MM.1S (cell line): ENCODE results near the gene OVCH1.

Experiments
- DNase-seq: peaks from one replicate; pipeline ENCODE4 v3.0.0-alpha.2; 2015
- H2AFZ ChIP-seq: fragments of 300-600 bp; sonication (generic); 2 replicates; pipeline ENCODE4 v1.6.0; 2016; ENCODE audit warnings: antibody characterized with exemption, low read length
- H3F3A ChIP-seq: fragments of 300-600 bp; sonication (generic); 2 replicates; pipeline ENCODE4 v1.6.1; 2016; ENCODE audit warnings: mild to moderate bottlenecking, antibody characterized with exemption, low read length, moderate library complexity, mixed read lengths; ENCODE audit not compliant: insufficient read depth
- H3K27ac ChIP-seq: fragments of 300-600 bp; sonication (generic); 2 replicates; pipeline ENCODE4 v1.5.1; 2016; ENCODE audit warnings: mild to moderate bottlenecking, low read length
- H3K27me3 ChIP-seq: fragments of 300-600 bp; sonication (generic); replicated peaks from 2 replicates; pipeline ENCODE4 v1.6.0; 2016; ENCODE audit warnings: low read length; ENCODE audit not compliant: insufficient read depth
- H3K36me3 ChIP-seq: fragments of 300-600 bp; sonication (generic); replicated peaks from 2 replicates; pipeline ENCODE4 v1.6.1; 2016; ENCODE audit warnings: mild to moderate bottlenecking, low read length, mixed read lengths; ENCODE audit not compliant: insufficient read depth
- H3K4me1 ChIP-seq: fragments of 300-600 bp; sonication (generic); 2 replicates; pipeline ENCODE4 v1.6.1; 2016; ENCODE audit warnings: low read length, mixed read lengths
- H3K4me2 ChIP-seq: fragments of 300-600 bp; sonication (generic); 2 replicates; pipeline ENCODE4 v1.6.0; 2016; ENCODE audit warnings: low read depth, low read length
- H3K4me3 ChIP-seq: fragments of 300-600 bp; sonication (generic); 2 replicates; pipeline ENCODE4 v1.5.1; 2016; ENCODE audit warnings: low read length, mixed read lengths
- H3K79me2 ChIP-seq: fragments of 300-600 bp; sonication (generic); 2 replicates; pipeline ENCODE4 v1.6.1; 2016; ENCODE audit warnings: mixed run types, low read length, mixed read lengths
- H3K9ac ChIP-seq: fragments of 300-600 bp; sonication (generic); 2 replicates; pipeline ENCODE4 v1.6.1; 2016; ENCODE audit warnings: low read length, mixed read lengths
- H3K9me2 ChIP-seq: fragments of 300-600 bp; sonication (generic); replicated peaks from 2 replicates; pipeline ENCODE4 v1.6.1; 2016; ENCODE audit warnings: mild to moderate bottlenecking, low read length, mixed read lengths; ENCODE audit not compliant: insufficient read depth
- H3K9me3 ChIP-seq: fragments of 300-600 bp; sonication (generic); replicated peaks from 2 replicates; pipeline ENCODE4 v1.6.1; 2016; ENCODE audit warnings: mild to moderate bottlenecking, low read length, mixed read lengths; ENCODE audit not compliant: insufficient read depth
- H4K20me1 ChIP-seq: fragments of 300-600 bp; sonication (generic); 2 replicates; pipeline ENCODE4 v1.6.1; 2016; ENCODE audit warnings: mild to moderate bottlenecking, low read length, moderate library complexity, mixed read lengths; ENCODE audit not compliant: insufficient read depth
- EZH2 ChIP-seq: fragments of 300-600 bp; sonication (generic); optimal IDR thresholded peaks from 2 replicates; pipeline ENCODE3; 2017; ENCODE audit warnings: low read depth, mild to moderate bottlenecking, antibody characterized with exemption, low read length, mixed read lengths
- EZH2phosphoT487 ChIP-seq: fragments of 300-600 bp; sonication (generic); IDR thresholded peaks from 2 replicates; pipeline ENCODE4 v1.6.1; 2018; ENCODE audit warnings: antibody characterized with exemption, low read length
- TF ChIP-seq, protein P1 (sequence below): fragments of 300-600 bp; sonication (generic); IDR thresholded peaks from 2 replicates; pipeline ENCODE4 v1.5.1; 2016; ENCODE audit warnings: antibody characterized with exemption, low read length, mixed read lengths

The OVCH1 gene

DNA sequence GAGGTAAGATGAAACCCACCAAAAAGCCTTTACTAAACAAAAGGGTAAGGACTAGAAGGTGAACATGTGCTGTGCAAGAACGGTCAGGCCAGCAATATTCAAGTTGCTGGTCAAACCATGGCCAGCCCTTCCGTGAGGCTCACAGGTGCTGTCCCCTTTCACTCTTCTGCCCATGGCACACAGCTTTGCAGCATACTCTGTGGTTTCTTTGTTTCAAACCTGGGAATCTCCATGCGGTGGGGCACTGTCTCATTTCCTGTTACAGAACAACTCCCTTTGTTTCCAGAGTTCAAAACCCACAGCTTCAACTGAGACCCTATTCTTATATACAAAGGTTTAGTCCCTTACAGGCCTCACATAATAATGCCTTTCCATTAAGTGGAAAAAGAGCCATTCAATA lies 1.7 kb upstream of the OVCH1 start:
- H3K9me3 ChIP-seq = no peaks in the 10 kb centered on the region
- H3K4me2 ChIP-seq = no peak overlapping the region
- no peaks in the 10 kb centered on the region for H3K27me3 ChIP-seq
- H3K27ac ChIP-seq = no peak overlapping the region
- no peak overlapping the region for H3K4me3 ChIP-seq
- H3K4me1 ChIP-seq = peaks cover 8% of the 10 kb centered on the region; the same call in 1 of the 2 replicates
- no peaks in the 10 kb centered on the region for H4K20me1 ChIP-seq
- TF ChIP-seq EZH2 = no peak
- no peak for TF ChIP-seq EZH2phosphoT487
- TF ChIP-seq, protein P1, sequence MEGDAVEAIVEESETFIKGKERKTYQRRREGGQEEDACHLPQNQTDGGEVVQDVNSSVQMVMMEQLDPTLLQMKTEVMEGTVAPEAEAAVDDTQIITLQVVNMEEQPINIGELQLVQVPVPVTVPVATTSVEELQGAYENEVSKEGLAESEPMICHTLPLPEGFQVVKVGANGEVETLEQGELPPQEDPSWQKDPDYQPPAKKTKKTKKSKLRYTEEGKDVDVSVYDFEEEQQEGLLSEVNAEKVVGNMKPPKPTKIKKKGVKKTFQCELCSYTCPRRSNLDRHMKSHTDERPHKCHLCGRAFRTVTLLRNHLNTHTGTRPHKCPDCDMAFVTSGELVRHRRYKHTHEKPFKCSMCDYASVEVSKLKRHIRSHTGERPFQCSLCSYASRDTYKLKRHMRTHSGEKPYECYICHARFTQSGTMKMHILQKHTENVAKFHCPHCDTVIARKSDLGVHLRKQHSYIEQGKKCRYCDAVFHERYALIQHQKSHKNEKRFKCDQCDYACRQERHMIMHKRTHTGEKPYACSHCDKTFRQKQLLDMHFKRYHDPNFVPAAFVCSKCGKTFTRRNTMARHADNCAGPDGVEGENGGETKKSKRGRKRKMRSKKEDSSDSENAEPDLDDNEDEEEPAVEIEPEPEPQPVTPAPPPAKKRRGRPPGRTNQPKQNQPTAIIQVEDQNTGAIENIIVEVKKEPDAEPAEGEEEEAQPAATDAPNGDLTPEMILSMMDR = no peak
- H3K36me3 ChIP-seq = no peaks in the 10 kb centered on the region
- no peak for DNase-seq
- H3K9me2 ChIP-seq = no peaks in the 10 kb centered on the region
- H3F3A ChIP-seq = no peaks in the 10 kb centered on the region
- no peaks in the 10 kb centered on the region for H3K79me2 ChIP-seq
- no peak overlapping the region for H3K9ac ChIP-seq
- H2AFZ ChIP-seq = no peak overlapping the region

DNA sequence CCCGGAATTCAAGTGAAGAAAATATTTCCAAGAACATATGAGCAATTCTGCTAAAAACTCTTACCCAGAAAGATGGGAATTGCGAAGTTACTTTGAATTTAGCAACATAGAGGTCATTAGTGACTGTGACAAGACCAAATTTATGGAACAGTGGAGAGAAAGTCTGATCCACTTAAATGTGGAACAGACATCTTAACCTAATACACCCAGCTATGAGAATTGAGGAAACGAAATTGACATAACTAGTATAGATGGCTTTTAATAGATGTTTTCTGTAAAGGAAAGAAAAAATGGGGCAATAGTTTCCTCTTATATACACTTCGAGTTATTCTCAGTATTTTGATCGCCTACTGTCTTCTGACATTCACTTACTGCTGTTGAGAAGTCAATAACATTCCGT lies 4.6 kb downstream of the OVCH1 start:
- Histone ChIP-seq H3K9ac (no peak overlapping the region), H3K36me3 (no peaks in the 10 kb centered on the region), H3F3A (no peaks in the 10 kb centered on the region), H3K4me3 (no peak overlapping the region), H3K27me3 (no peaks in the 10 kb centered on the region), H3K9me2 (no peaks in the 10 kb centered on the region), H3K4me1 (no peaks in the 10 kb centered on the region), H3K27ac (no peak overlapping the region), H3K4me2 (no peak overlapping the region), H2AFZ (no peak overlapping the region), H3K9me3 (no peaks in the 10 kb centered on the region), H3K79me2 (no peaks in the 10 kb centered on the region), H4K20me1 (no peaks in the 10 kb centered on the region)
- no peak for DNase-seq
- TF ChIP-seq EZH2 (no peak), EZH2phosphoT487 (no peak)
- TF ChIP-seq, protein P1 = no peak

DNA sequence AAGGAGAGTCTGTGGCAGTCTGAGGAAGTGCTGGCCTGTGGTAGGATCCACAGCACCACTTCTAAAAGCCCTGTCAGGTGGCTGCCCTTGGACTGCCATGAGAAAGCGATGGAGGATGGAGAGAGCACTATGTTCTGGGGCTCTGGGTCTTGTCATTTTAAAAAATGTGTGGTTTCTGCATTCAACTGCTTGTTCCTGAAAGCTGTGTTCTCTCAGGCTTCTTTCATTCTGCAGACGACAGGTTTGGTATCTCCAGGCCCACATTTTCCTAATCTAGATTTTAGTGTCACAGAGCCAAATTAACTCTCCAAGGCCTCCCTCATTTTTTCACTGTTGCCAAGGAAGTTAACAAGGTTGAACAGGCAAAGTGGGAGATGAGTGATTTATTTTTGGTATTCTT lies 10.5 kb downstream of the OVCH1 start:
- TF ChIP-seq, protein P1 = no peak
- TF ChIP-seq EZH2phosphoT487 (no peak), EZH2 (no peak)
- Histone ChIP-seq H3K9ac (no peak overlapping the region), H3K27ac (no peak overlapping the region), H3F3A (no peaks in the 10 kb centered on the region), H3K9me2 (no peaks in the 10 kb centered on the region), H3K9me3 (no peaks in the 10 kb centered on the region), H3K79me2 (no peaks in the 10 kb centered on the region), H3K36me3 (no peaks in the 10 kb centered on the region), H3K4me3 (no peak overlapping the region), H3K4me1 (no peaks in the 10 kb centered on the region), H3K4me2 (no peak overlapping the region), H2AFZ (no peak overlapping the region), H4K20me1 (no peaks in the 10 kb centered on the region), H3K27me3 (no peaks in the 10 kb centered on the region)
- DNase-seq = no peak
